Fibroblast of upper back skin (primary cell): ENCODE measurements around the gene UBASH3B.

Source experiments
- DNase-seq: peaks from one replicate; pipeline ENCODE4 v3.0.0-alpha.2; 2013

UBASH3B gene

GRCh38 chr11:122737951-122738693, 82.6 kb downstream of the UBASH3B start:
- DNase-seq = no peak

GRCh38 chr11:122741613-122742300, 86.2 kb downstream of the UBASH3B start:
- DNase-seq = peak; percentile 49

GRCh38 chr11:122742301-122743018, 86.9 kb downstream of the UBASH3B start:
- no peak for DNase-seq

GRCh38 chr11:122743097-122743741, 87.7 kb downstream of the UBASH3B start:
- DNase-seq = no peak

- no peak for DNase-seq
Observed at GRCh38 chr11:122743949-122744348, 88.4 kb downstream of the UBASH3B start.

- DNase-seq = no peak
Observed at GRCh38 chr11:122744357-122744756, 88.8 kb downstream of the UBASH3B start.

GRCh38 chr11:122745111-122745510, 89.6 kb downstream of the UBASH3B start:
- no peak for DNase-seq

- DNase-seq = no peak
Observed at GRCh38 chr11:122746050-122746478, 90.5 kb downstream of the UBASH3B start.

GRCh38 chr11:122746611-122747244, 91.2 kb downstream of the UBASH3B start:
- DNase-seq = no peak

GRCh38 chr11:122747351-122747781, 91.8 kb downstream of the UBASH3B start:
- DNase-seq = peak; percentile 44

GRCh38 chr11:122749005-122749687, 93.6 kb downstream of the UBASH3B start:
- peak; percentile 97 for DNase-seq

- no peak for DNase-seq
Observed at GRCh38 chr11:122750049-122750448, 94.5 kb downstream of the UBASH3B start.

GRCh38 chr11:122751292-122752070, 96.0 kb downstream of the UBASH3B start:
- peak; percentile 69 for DNase-seq

- DNase-seq = no peak
Observed at GRCh38 chr11:122754028-122754427, 98.5 kb downstream of the UBASH3B start.

- DNase-seq = no peak
Observed at GRCh38 chr11:122754553-122755322, 99.2 kb downstream of the UBASH3B start.

GRCh38 chr11:122755409-122755808, 99.9 kb downstream of the UBASH3B start:
- no peak for DNase-seq

GRCh38 chr11:122755941-122756340, 100.4 kb downstream of the UBASH3B start:
- no peak for DNase-seq

- DNase-seq = no peak
Observed at GRCh38 chr11:122756417-122756816, 100.9 kb downstream of the UBASH3B start.

GRCh38 chr11:122757201-122757600, 101.7 kb downstream of the UBASH3B start:
- DNase-seq = no peak

GRCh38 chr11:122758339-122758738, 102.8 kb downstream of the UBASH3B start:
- DNase-seq = no peak
